Stimulated activated CD8-positive, alpha-beta memory T cell treated with anti-CD3 and anti-CD28 coated beads, Interleukin-15, amount 100 ng/mL, for 1 hour (primary cell): Measurements from ENCODE around the gene SLC35F1.

Experiments used
- DNase-seq: peaks from one replicate; pipeline ENCODE4 v3.0.0-alpha.2; 2020; ENCODE audit warnings: low read depth

Gene SLC35F1

DNA sequence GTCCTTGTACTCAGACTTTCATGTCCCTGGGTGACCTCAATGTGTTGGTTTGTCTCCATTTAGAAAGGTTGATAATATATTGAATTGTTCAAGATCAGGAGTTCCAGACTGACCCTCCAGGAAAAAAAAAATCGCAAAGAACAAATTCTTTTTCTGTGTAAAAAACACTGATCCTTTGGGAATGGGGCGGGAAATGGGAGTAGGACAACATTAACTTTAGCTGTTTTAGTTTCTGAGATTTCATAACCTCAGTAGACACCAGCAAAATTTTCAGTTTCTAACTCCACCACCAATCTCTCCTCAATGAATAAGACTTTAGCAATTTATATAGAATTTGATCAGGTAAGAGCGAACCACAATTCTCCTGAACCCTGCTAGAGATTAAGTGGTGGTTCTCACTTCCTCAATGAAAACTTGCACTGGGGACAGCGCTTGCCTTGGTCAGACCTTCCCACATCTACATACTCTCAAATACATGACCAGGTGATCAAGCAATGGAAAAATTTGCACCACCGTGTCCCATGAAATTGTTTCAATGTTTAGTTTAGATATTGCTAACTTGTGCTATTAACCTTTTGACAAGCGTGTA lies 409.8 kb downstream of the SLC35F1 start:
- no peak for DNase-seq

DNA sequence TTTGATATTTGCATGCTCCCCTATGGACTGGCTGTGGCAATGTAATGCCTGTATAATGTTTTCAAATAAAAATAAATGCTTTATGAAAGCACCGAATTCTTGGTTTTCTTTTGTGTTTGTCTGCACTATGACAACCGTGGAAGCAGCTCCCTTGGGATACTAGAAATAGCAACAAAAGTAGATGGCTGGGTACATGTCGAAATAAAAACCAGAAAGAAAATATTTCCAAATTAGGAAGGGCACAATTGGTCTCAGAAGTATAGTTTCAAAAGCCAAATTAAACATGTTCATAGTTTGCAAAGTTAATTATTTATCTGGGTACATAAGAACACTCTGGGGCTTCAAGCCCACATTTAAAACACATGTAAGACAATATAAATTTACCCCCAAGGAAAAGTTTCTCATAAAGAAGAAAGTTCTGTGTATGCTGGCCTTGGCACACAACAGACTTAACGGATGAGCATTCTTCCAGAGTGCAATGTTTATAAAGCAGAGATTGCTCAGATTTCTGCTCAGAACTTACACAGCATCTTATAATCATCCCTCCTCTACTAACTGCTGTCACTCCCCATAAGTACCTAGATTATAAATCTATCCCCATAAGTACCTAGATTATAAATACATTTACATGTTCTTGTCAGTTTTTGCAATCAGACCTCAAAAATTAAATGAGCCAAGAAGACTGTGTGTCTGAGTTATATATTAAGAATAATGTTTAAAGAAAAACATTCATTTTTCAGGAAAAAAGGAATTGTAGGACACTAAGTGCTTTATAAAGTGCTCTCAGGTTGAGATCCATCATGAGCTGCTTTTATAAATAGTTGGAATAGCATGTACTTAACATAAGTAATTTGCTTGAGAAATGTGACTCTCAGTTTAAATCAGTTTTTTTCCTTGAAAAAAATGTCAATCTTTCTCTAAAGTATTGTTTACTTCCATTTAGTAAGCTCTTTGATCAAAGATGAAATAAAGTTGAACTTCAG lies 410.8 kb downstream of the SLC35F1 start:
- DNase-seq = no peak

DNA sequence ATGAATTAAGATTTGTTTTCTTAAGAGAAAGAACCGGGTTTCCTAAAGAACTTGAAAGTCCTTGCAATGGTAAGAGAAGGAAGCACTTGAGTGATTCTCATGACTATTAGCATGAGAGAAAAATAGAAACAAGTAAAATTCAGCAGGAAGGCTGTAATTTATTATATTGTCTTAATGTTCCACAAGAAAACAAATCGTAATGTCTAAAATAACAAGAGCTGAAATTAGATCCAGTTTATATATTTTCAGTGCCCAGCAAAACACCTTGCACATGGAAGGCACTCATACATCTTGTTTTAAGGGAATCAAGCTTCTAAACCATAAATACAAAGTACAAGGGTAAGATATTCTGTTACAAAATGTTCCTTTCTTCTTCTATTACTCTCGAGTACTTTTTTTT lies 411.6 kb downstream of the SLC35F1 start:
- no peak for DNase-seq

DNA sequence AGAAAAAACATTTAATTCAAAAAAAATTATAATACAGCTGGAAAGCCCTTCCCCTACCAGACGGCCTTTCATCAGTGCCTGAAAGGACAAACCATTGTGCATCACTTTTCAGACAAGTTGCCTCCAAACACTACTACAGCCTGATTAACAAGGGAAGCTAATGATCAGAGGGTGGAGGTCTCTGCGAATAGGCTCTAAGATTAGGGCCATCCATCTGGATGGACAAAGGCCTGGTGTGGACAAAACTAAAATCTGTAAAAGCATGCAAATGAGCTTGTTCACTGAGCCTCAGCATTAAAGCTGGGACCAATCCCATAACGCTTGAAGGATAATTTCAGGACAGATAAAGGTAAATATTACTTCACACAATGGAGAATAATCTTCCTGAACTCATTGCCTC lies 412.4 kb downstream of the SLC35F1 start:
- no peak for DNase-seq

DNA sequence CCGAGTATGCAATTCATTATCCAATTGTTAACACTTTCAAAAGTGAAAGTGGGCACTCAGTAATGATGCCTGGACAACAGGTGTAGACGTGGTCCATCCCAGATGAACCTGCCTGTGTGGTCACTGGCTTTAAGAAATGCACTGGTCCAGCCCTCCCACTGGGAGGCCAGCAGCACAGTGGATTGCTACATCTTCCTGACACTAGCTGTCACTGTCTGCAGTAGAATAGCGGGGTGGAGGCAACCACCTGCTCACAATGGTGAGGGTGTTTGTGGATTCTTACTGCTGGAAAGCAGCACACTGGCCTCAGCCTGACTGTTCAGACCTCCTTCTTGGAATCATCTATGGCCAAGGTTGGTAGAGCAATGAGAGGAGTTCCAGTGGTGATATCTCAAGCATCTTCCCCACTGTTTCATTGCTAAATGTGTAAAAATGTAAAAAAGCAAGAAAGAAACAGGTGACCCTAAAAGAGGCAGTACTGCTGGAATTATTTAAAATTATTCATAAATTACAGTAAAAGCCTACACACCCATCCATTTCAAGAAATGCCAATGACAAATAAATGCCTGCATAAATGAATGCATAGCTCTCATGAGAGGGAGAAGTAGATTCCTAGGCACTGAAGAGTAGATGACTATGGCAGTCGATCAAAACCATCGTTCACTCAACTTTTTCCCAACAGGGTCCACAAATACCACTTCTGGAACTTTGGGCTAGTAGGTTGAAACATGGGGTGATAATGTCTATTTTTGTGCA lies 413.0 kb downstream of the SLC35F1 start:
- no peak for DNase-seq

DNA sequence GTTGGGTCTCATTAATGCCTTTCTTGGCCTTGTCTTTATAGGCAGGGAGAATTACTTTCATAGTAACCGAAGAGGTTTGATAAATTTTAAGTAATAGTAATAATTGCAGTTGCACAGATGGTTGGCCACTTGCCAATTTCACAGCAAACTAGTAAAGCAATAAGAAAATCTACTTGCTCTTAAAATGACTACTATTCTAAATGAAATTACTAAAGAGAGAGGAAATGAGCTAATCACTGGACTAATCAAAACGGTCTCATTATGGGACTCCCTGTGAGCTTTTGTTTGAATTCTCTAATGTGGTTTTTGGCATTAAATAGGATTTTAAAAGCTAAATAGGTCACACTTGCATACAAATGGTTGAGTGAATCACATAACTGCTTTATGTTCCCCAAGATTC lies 413.6 kb downstream of the SLC35F1 start:
- no peak for DNase-seq

DNA sequence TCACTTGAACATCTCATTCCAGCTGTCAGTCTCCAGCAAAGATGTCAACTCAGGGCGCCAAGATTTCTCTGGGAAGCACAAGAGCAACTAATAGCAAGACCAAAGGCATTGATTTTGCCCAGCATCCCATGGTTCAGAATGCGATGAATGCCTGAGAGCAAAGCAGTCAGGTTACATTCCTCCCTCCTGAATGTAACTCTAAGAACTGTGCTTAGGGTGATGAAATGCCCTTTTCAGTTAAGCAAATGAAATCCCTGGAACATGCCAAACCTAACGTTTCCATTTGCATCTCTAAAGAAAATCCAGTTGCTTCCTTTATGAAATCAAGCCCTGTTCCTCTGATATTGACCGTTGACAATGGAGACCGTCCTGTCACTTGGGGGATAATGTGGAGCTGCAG lies 417.1 kb downstream of the SLC35F1 start:
- DNase-seq = no peak

DNA sequence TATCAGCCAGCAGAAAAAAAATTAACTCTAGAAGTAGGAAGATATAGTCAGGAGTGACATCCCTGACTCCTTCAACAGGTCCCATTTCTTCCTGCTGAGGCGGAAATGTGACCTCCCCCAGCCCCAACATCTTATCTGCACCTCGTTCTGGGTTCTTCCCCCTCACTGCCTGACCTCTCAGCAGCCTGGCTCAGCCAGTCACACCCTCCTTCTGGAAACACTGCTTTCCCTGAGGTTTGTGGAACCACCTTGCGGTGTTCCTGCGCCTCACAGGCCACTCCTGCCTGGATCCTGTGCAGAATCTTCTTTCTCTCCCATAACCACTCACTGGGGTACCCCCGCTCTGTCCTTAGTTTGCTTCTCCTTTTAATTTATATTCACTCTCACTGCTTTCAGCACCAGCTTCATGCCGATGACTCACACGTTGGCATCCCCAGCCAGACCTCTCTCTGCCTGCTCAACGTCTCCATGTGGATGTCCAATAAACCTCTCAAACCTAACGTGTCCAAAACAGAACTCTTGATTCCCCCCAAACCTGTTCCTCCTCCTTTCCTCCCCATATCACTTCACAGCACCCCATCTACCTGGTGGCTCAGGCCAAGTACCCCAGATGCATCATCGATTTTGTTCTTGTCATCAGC lies 418.3 kb downstream of the SLC35F1 start:
- no peak for DNase-seq

DNA sequence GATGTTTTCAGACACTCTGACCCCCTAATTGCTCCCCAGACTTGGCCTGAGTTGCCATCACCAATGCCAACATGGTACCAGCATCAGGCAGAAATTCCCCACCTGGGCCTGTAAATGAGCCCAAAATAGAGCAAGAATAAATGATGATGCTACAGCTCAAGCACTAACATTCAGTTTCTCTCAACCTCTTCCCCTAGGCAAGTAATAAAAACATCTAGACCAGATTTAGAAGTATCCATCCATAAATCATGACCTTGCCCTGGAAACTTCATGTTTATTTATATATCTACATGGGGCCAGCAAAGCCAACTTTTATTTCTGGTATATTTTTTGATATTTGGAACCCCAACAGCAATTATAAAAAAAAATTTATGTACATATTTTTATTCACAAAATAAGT lies 419.6 kb downstream of the SLC35F1 start:
- DNase-seq = no peak

DNA sequence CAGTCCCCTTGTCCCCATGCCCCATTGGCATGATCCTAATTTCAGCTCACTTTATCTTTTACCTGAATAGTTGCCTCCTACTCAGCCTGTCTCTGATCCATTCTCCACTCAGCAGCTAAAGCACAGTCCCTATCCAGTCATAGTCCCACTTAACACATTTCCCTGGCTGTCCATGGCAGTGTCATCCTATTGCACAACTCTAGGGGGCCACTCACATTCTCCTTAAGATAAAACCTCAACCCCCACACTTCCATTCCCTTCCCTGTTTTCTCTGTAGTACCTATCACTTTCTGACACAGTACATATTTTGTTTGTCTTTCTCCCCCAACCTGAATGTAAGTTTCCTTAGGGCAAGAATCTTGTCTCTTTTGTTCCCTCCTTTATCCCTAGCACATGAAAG lies 420.2 kb downstream of the SLC35F1 start:
- DNase-seq = no peak

DNA sequence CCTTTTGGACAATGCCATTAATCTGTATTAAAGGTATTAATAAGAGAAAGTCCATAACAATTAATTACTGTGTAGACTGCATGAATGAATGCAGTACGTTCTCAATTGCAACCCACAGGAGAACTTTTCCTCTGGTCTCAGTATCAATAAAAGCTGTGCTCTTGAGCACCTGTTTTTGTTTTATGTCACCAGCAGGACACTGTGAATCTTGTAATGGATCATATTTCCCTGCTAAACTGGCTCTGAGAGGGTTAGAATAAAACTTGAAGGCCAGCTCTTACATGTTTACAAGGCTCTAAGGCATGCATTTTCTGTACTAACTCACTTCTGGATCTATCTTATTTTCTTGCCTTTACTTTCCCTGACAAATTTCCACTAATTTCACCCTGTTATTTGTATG lies 426.7 kb downstream of the SLC35F1 start:
- no peak for DNase-seq

DNA sequence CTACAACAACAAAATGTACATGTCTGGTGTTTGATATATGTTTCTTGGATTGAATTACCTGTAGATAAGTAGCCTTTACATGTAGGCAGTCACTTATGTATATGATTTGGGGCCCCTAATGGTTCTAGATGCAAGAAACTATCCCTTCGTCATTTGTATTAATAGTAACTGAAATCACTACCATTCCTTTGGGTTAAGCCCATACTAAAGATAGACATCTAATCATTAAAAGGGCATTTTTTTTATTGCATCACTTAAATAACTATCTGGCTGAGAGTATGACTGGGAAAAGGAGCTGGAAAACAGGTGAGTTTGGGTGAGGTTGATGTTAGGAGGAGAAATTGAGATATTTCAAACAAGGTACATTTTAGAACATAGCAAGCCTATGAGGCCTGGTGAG lies 427.6 kb downstream of the SLC35F1 start:
- DNase-seq = no peak

DNA sequence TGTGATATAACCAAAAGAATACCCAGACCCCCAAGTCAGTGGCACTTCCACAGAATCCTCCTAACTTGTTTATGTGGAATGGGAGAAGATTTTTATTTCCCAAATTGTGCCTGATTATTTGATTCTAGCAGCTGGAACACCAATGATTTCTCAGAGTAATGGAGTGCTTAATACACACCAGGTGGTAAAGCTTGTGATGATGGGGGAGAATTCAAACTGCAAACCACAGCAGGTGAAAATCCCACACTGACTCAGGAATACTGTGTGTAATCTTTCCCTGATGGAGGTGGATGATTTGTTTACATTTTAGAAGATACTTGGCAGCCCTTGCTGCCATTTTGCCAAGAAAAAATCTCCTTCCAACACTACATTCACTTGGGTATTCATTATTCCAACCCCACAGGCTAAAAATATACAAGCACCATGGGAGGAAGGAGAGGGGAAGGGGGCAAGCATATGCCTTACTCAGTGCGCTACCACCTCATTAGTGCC lies 428.3 kb downstream of the SLC35F1 start:
- no peak for DNase-seq

DNA sequence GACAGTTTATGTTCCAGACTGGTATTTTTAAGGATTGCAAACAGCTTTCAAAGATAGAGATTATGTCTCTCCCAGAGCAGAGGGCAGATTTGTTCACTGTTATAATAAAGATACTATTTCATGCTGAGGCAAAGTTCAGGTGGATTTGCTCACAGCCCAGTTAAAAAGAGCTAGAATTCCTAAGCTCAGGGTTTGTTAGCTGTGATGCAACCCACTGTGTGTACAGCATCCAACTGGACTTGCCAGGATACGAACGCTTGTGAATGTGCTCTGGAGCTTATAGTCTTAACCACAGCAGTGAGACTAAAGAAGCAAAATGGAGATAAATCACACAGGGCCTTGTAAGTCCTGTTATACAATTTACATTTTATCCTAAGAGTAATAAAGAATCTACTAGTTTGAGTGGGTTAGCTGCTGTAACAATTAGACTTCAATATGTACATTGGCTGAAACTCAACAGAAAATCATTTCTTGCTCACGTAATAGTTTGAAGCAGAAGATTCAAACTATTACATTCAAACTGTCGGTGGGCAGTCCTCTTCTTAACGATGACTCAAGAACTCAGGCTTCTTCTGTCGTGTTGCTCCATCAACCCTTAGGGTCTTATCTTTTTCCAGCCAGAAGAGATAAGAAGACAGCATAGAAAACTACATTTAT lies 437.1 kb downstream of the SLC35F1 start:
- no peak for DNase-seq

DNA sequence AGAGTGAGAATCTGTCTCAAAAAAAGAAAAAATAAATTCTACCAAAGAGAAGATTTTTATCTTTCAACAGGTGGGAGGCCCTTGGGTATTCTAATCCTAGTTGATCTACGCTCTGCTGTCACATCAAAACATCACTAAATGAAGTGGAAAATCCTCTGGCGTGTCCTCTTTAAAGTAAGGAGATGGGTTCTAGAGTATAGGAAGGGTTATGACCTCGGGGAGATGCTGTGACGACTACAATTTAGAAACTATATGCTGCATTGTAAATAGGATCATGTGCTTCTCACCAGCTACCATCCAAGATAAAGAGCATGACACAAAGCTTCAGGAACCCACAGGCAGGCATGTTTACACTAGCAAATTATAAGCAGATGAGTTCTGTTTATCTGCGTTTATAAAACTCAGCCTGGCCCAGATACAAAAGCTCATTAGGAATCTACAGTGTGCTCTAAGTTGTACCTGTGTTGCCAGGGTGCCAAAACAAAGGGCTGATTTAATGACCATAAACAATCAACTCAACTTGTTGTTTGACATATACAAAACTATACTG lies 443.9 kb downstream of the SLC35F1 start:
- DNase-seq = no peak

DNA sequence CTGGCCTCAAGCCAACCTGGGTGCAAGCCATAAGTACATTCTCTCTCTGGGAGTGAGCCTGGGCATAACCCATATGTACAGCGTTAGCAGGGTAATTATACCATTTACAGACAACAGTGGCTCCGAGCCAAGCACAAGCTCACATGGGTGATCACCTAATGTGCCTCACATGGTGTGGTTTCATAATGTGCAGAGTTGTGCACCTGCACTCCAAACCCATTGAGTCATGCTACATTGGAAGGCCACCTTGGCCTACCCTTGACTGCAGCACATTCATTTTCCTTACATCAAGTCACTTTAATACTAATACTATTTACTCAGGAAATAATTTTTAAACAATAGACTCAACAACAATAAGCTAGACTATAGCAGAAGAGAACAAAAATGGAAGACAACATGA lies 446.5 kb downstream of the SLC35F1 start:
- DNase-seq = no peak

DNA sequence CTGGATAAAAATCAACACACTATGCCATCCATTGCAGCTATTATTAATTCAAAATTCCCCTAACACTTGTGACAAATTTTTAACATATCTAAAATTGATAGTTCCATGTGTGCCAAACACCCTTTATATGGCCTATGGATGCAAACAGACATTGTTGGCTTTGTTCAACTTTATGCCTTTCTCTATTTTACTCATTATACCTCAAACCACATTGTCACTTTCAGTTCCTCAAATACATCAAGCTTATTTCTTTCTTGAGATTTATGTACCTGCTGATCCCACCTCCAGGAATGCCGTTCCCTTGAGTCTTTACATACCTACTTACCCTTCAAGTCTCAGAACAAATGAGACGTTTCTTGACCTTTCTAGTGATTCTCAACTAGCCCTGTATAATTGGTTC lies 447.6 kb downstream of the SLC35F1 start:
- no peak for DNase-seq

DNA sequence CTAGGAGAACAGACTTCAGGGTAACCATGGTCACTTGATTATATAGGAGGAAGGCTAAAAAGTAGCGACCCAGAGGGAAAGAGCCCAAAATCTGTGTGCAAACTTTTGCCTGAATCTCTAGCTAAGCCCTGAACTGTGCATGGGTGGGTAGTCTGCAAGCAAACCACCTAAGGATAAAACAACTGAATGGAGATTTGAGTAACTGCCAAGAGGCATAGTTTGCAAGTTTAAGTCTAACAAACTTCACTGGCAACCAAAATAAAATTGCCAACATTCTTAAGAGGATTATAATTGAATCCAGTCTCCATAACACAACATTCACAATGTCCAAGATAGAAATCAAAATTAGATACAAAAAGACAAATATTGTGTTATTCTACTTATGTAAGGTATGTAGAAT lies 449.0 kb downstream of the SLC35F1 start:
- no peak for DNase-seq

DNA sequence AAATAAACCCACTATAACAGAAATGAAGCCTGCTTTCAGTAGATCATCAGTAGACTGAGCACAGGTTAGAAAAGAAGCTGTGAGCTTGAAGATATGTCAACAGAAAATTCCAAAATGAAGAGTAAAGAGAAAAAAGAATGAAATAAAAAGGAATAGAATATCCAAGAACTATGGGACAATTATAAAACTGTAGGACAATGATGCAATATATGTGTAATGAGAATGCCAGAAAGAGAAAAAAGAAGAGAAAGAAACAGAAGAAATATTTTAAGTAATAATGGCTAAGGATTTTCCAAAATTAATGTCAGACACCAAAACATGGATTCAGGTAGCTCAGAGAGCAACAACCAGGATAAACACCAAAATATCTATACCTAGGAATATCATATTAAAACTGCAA lies 449.6 kb downstream of the SLC35F1 start:
- no peak for DNase-seq
